ENCODE data around the gene CA7. TPM values are rescaled to one million over a fixed set of nuclear protein-coding genes. Genes with fewer than 3 reads are reported as not detected.
A peak's percentile ranks its signal among the peaks of the same experiment; 100 is the strongest.
"Not testable (repeated sequence)": the region's sequence is repeated elsewhere in the genome, so short reads cannot be mapped to it uniquely, and the experiment has no call there.

The CA7 gene
- total RNA-seq, 1 donor from 2014 or later = not detected

GRCh38 chr16:66874079-66874775 lies 30.0 kb downstream of the CA7 start:
- no peak for DNase-seq

GRCh38 chr16:66878067-66878466 lies 33.9 kb downstream of the CA7 start:
- DNase-seq = no peak

GRCh38 chr16:66880288-66881013 lies 36.2 kb downstream of the CA7 start, which contains the start of gene PDP2:
TSS of gene PDP2 (plus strand) at chr16:66880515. CDS start at chr16:66884285, 3,770 bp downstream.
- peak; percentile 50 for DNase-seq

DNA sequence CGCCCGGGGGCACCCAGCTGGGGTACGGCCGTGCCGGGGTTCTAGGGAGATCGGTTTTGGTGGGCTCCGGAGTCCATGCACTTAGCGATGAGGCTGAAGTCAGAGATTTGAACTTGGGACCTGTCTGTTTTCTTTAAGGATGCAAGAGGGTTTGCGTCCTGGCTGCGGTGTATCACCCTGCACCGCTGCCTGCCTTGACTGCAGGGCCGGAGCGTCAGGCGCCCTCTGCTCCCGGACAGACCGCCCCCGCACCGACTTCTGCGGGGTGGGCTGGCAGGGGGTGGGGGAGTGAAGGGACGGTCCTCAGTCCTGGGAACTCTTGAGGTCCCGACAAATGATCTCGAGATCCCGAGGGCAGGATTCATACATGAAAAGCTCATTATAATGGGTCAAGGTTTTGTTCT lies 36.8 kb downstream of the CA7 start:
- DNase-seq = no peak

GRCh38 chr16:66881560-66881959 lies 37.3 kb downstream of the CA7 start:
- no peak for DNase-seq

DNA sequence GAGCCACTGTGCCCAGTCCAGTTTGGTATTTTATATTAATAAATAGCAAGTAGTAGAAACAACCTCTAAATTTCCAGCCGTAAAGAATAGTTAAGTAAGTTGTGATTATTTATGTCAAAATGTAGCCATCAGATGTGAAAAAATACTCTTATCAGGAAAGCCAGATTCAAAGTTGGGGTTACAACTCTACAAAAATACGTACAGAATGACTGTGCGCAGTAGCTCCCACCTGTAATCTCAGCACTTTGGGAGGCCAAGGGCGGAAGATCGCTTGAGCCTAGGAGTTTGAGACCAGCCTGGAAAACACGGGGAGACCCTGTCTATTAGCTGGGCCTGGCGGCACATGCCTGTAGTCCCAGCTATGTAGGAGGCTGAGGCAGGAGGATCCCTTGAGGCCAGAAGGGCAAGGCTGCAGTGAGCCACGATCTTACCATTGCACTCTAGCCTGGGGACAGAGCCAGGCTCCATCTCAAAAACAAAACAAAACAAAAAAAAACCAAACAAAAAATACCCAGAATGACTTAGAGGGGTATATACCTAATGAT lies 37.8 kb downstream of the CA7 start:
- DNase-seq = no peak

DNA sequence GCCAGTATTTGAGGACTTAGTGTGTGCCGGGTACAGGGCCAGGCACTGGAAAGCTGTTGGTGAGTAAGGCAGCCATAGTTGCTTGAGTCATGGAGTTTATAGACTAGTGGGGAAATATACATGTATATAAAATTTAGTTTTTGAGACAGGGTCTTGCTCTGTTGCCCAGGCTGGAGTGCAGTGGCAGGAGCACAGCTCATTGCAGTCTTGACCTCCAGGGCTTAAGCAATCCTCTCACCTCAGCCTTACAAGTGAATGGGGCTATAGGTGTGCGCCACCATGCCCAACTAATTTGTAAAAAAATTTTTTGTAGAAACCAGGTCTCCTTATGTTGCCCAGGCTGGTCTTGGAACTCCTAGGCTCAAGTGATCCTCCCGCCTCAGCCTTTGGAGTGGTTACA lies 38.5 kb downstream of the CA7 start:
- DNase-seq = no peak

DNA sequence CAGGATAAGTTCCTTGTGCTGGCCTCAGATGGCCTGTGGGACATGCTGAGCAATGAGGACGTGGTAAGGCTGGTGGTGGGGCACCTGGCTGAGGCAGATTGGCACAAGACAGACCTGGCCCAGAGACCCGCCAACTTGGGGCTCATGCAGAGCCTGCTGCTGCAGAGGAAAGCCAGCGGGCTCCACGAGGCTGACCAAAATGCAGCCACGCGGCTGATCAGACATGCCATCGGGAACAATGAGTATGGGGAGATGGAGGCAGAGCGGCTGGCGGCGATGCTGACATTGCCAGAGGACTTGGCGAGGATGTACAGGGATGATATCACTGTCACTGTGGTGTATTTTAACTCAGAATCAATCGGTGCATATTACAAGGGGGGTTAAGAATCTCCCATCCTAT lies 41.3 kb downstream of the CA7 start:
- DNase-seq = no peak

- DNase-seq = no peak
These were observed 42.1 kb downstream of the CA7 start for GRCh38 chr16:66886321-66886720.

DNA sequence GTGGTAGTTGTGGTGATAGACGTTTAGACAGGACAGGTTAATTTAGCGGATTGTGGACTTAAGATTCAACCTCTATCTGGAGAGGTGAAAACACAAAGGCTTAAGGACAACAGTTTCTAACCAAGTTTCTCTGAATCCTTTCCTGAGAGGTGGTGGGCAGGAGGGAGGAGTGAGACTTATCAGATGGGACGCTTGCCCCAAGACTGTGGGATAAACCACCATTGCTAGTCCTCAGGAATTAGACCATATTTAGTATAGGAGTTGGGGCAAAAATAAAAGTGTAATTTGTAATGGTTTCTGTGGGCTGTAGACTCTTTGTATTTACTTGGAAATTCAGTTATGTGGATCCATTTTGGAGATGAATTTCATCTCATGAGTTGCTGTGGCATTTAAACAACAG lies 42.7 kb downstream of the CA7 start:
- no peak for DNase-seq

GRCh38 chr16:66888647-66889615 lies 44.7 kb downstream of the CA7 start:
- DNase-seq = no peak

DNA sequence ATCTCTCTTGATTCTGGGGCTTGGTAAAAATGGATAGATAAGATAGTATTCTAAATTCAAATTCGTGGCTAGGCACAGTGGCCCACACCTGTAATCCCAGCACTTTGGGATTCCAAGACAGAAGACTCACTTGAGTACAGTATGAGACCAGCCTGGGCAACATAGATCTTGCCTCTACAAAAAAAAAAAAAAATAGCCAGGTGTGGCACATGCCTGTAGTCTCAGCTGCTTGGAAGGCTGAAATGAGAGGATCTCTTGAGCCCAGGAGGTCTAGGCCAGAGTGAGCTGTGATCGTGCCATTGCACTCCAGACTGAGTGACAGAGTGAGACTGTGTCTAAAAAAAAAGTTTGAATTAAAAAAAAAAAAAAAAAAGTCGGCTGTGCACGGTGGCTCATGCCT lies 45.4 kb downstream of the CA7 start:
- DNase-seq = no peak

- DNase-seq = no peak
These were observed 46.6 kb downstream of the CA7 start for GRCh38 chr16:66890799-66891198.

DNA sequence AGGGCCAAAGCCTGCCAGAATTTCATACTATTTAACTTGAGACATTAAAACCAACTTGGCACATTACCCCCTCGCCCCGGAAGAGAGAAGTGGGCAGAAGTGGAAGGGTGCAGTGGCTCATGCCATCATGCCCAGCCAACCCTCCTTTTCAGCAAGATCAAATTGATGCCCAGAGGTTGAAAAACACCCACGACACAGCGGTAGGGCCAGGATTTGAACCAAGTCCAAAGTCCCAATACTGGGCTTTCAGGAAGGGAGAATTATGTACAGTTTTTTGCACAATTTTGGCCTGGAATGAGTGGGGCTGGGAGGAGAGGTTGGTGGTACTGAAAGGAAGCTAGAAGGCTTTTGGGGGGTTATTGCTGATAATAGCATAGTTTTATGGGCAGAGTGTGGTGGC lies 47.1 kb downstream of the CA7 start:
- no peak for DNase-seq

DNA sequence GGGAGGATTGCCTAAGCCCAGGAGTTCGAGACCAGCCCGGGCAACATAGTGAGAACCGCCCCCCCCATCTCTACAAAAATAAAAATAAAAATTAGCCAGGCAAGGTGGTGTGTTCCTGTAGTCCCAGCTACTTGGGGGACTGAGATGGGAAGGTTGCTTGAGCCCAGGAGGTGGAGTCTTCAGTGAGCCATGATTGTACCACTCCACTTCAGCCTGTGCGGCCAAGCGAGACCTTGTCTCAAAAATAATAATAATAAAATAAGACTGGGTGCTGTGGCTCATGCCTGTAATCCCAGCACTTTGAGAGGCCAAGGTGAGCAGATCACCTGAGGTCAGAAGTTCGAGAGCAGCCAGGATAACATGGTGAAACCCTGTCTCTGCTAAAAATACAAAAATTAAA lies 47.6 kb downstream of the CA7 start:
- no peak for DNase-seq

GRCh38 chr16:66894055-66894454 lies 49.8 kb downstream of the CA7 start:
- DNase-seq = no peak

GRCh38 chr16:66894948-66895688 lies 50.9 kb downstream of the CA7 start:
- peak; percentile 22 for DNase-seq

- no peak for DNase-seq
These were observed 51.4 kb downstream of the CA7 start for GRCh38 chr16:66895689-66895979.

- DNase-seq = no peak
These were observed 51.8 kb downstream of the CA7 start for GRCh38 chr16:66895999-66896398.

GRCh38 chr16:66896682-66897081 lies 52.5 kb downstream of the CA7 start:
- DNase-seq = not testable (repeated sequence)

- no peak for DNase-seq
These were observed 54.0 kb downstream of the CA7 start for GRCh38 chr16:66898207-66898606.

DNA sequence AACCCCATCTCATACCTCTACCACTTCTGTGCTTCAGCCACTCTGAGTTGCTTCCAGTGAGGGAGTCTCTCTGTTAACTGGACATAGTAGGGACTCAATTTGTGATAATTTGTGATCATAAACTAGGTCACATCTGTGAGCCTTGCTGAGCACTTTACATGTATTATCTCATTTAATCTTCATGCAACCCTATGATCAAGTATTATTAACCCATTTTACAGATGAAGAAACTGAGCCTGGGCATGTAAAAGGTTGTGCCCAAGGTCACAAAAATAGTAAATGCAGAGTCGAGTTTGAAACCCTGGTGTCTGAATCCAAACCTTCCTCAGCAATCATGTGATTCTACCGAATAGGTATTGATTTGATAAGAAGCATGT lies 54.7 kb downstream of the CA7 start:
- no peak for DNase-seq

All from skin of body (tissue), 2 donors.